MM.1S (cell line): ENCODE measurements around the gene HPS5.

Experiments used
- DNase-seq: peaks from one replicate; pipeline ENCODE4 v3.0.0-alpha.2; 2015
- H2AFZ ChIP-seq: fragments of 300-600 bp; sonication (generic); 2 replicates; pipeline ENCODE4 v1.6.0; 2016; ENCODE audit warnings: antibody characterized with exemption, low read length
- H3F3A ChIP-seq: fragments of 300-600 bp; sonication (generic); 2 replicates; pipeline ENCODE4 v1.6.1; 2016; ENCODE audit warnings: mild to moderate bottlenecking, antibody characterized with exemption, low read length, moderate library complexity, mixed read lengths; ENCODE audit not compliant: insufficient read depth
- H3K27ac ChIP-seq: fragments of 300-600 bp; sonication (generic); 2 replicates; pipeline ENCODE4 v1.5.1; 2016; ENCODE audit warnings: mild to moderate bottlenecking, low read length
- H3K27me3 ChIP-seq: fragments of 300-600 bp; sonication (generic); replicated peaks from 2 replicates; pipeline ENCODE4 v1.6.0; 2016; ENCODE audit warnings: low read length; ENCODE audit not compliant: insufficient read depth
- H3K36me3 ChIP-seq: fragments of 300-600 bp; sonication (generic); replicated peaks from 2 replicates; pipeline ENCODE4 v1.6.1; 2016; ENCODE audit warnings: mild to moderate bottlenecking, low read length, mixed read lengths; ENCODE audit not compliant: insufficient read depth
- H3K4me1 ChIP-seq: fragments of 300-600 bp; sonication (generic); 2 replicates; pipeline ENCODE4 v1.6.1; 2016; ENCODE audit warnings: low read length, mixed read lengths
- H3K4me2 ChIP-seq: fragments of 300-600 bp; sonication (generic); 2 replicates; pipeline ENCODE4 v1.6.0; 2016; ENCODE audit warnings: low read depth, low read length
- H3K4me3 ChIP-seq: fragments of 300-600 bp; sonication (generic); 2 replicates; pipeline ENCODE4 v1.5.1; 2016; ENCODE audit warnings: low read length, mixed read lengths
- H3K79me2 ChIP-seq: fragments of 300-600 bp; sonication (generic); 2 replicates; pipeline ENCODE4 v1.6.1; 2016; ENCODE audit warnings: mixed run types, low read length, mixed read lengths
- H3K9ac ChIP-seq: fragments of 300-600 bp; sonication (generic); 2 replicates; pipeline ENCODE4 v1.6.1; 2016; ENCODE audit warnings: low read length, mixed read lengths
- H3K9me2 ChIP-seq: fragments of 300-600 bp; sonication (generic); replicated peaks from 2 replicates; pipeline ENCODE4 v1.6.1; 2016; ENCODE audit warnings: mild to moderate bottlenecking, low read length, mixed read lengths; ENCODE audit not compliant: insufficient read depth
- H3K9me3 ChIP-seq: fragments of 300-600 bp; sonication (generic); replicated peaks from 2 replicates; pipeline ENCODE4 v1.6.1; 2016; ENCODE audit warnings: mild to moderate bottlenecking, low read length, mixed read lengths; ENCODE audit not compliant: insufficient read depth
- H4K20me1 ChIP-seq: fragments of 300-600 bp; sonication (generic); 2 replicates; pipeline ENCODE4 v1.6.1; 2016; ENCODE audit warnings: mild to moderate bottlenecking, low read length, moderate library complexity, mixed read lengths; ENCODE audit not compliant: insufficient read depth
- CTCF ChIP-seq: fragments of 300-600 bp; sonication (generic); IDR thresholded peaks from 2 replicates; pipeline ENCODE4 v1.5.1; 2016; ENCODE audit warnings: antibody characterized with exemption, low read length, mixed read lengths
- EZH2 ChIP-seq: fragments of 300-600 bp; sonication (generic); optimal IDR thresholded peaks from 2 replicates; pipeline ENCODE3; 2017; ENCODE audit warnings: low read depth, mild to moderate bottlenecking, antibody characterized with exemption, low read length, mixed read lengths
- EZH2phosphoT487 ChIP-seq: fragments of 300-600 bp; sonication (generic); IDR thresholded peaks from 2 replicates; pipeline ENCODE4 v1.6.1; 2018; ENCODE audit warnings: antibody characterized with exemption, low read length

Gene HPS5

DNA sequence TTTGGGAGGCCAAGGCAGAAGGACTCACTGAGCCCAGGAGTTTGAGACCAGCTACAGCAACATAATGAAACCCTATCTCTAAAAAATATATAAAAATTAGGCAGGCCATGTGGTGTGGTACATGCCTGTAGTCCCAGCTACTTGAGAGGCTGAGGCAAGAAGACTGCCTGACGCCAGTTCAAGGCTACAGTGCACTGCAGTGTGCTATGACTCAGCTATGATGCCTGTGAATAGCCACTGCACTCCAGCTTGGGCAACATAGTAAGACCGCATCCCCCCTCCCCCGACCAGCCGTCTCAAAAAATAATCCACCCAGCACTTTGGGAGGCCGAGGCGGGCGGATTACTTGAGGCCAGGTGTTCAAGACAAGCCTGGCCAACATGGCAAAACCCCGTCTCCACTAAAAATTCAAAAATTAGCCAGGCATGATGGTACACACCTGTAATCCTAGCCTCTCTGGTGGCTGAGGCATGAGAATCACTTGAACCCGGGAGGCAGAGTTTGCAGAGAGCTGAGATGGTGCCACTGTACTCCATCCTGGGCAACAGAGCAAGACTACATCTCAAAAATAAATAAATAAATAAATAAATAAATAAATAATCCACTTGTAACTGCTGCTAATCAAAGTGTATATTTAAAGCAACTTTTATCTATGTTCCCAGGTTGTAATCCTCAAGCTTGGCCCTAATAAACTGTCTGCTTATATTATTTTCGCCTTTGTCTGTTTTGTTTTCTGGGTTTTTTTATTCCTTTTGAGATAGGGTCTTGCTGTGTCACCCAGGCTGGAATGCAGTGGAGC is 7.8 kb downstream of the HPS5 start:
- Histone ChIP-seq H3K4me3 (no peak overlapping the region), H3K9ac (no peak overlapping the region), H3K9me3 (no peaks in the 10 kb centered on the region), H3K27ac (no peak overlapping the region), H3K4me1 (peaks cover 9% of the 10 kb centered on the region; the same call in 1 of the 2 replicates), H3K27me3 (no peaks in the 10 kb centered on the region), H3K4me2 (no peak overlapping the region), H3K36me3 (no peaks in the 10 kb centered on the region), H3K9me2 (no peaks in the 10 kb centered on the region), H4K20me1 (no peaks in the 10 kb centered on the region), H3K79me2 (peaks cover 38% of the 10 kb centered on the region), H2AFZ (no peak overlapping the region), H3F3A (no peaks in the 10 kb centered on the region)
- TF ChIP-seq EZH2 (no peak), CTCF (no peak), EZH2phosphoT487 (no peak)
- DNase-seq, result no peak

- Histone ChIP-seq H3K27me3 (no peaks in the 10 kb centered on the region), H3F3A (no peaks in the 10 kb centered on the region), H3K36me3 (no peaks in the 10 kb centered on the region), H3K9me2 (no peaks in the 10 kb centered on the region), H3K4me2 (no peak overlapping the region), H3K4me3 (no peak overlapping the region), H4K20me1 (no peaks in the 10 kb centered on the region), H3K9me3 (no peaks in the 10 kb centered on the region), H3K4me1 (peaks cover 5% of the 10 kb centered on the region; the same call in 1 of the 2 replicates), H3K27ac (no peak overlapping the region), H3K79me2 (peaks cover 24% of the 10 kb centered on the region), H2AFZ (no peak overlapping the region), H3K9ac (no peak overlapping the region)
- TF ChIP-seq EZH2 (no peak), CTCF (no peak), EZH2phosphoT487 (no peak)
- DNase-seq, result no peak
These were observed 9.1 kb downstream of the HPS5 start for GRCh38 chr11:18312663-18313420.

- no peaks in the 10 kb centered on the region for H3K9me3 ChIP-seq
- TF ChIP-seq EZH2 (no peak), EZH2phosphoT487 (no peak), CTCF (no peak)
- no peak for DNase-seq
- no peak overlapping the region for H3K9ac ChIP-seq
- H3K79me2 ChIP-seq, result peaks cover 19% of the 10 kb centered on the region; the same call in 1 of the 2 replicates
- H3K4me3 ChIP-seq, result no peak overlapping the region
- H3K27me3 ChIP-seq, result no peaks in the 10 kb centered on the region
- H3K27ac ChIP-seq, result no peak overlapping the region
- H3K4me1 ChIP-seq, result no peaks in the 10 kb centered on the region
- no peaks in the 10 kb centered on the region for H3K9me2 ChIP-seq
- no peaks in the 10 kb centered on the region for H3F3A ChIP-seq
- no peak overlapping the region for H3K4me2 ChIP-seq
- H3K36me3 ChIP-seq, result no peaks in the 10 kb centered on the region
- H4K20me1 ChIP-seq, result no peaks in the 10 kb centered on the region
- no peak overlapping the region for H2AFZ ChIP-seq
These were observed 9.9 kb downstream of the HPS5 start for GRCh38 chr11:18312012-18312411.
